HFF-Myc (cell line): ENCODE measurements around the gene COG3.

Experiments
- DNase-seq: peaks from one replicate; pipeline ENCODE4 v3.0.0-alpha.2; 2011; ENCODE audit warnings: low read depth; ENCODE audit errors: extremely low read depth
- H3K4me3 ChIP-seq: replicated peaks from 2 replicates; pipeline ENCODE4 v1.5.1; 2011; ENCODE audit warnings: low read depth, mild to moderate bottlenecking, control low read depth, low read length
- CTCF ChIP-seq: IDR thresholded peaks from 2 replicates; pipeline ENCODE4 v1.5.1; 2012; ENCODE audit warnings: mild to moderate bottlenecking, low read depth, low read length, control low read depth; ENCODE audit errors: missing control alignments

Gene COG3

DNA sequence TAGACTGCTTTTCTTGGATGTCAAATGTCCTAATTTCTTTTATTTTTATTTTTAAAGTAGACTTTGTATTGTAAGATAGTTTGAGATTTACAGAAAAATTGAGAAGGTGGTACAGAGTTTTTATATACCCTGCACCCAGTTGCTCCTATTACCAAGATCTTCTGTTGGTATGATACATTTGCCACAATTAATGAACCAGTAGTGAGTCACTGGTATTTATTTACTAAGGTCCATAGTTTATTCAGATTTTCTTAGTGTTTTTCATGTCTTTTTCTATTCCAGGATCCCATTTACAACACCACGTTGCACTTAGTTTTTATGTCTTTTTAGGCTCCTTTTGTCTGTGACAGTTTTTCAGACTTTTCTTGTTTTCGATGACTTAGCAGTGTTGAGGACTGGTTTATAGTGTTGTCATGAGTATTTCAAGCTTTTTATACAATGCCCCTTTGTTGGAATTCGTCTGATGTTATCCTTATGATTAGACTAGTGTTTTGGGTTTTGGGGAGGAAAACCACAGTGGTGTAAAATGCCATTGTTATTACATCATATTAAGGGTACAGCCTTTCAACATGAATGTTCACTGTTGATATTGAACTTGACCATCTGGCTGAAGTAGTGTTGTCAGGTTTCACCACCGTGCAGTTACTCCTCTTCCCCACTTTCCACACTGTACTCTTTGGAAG lies 35.9 kb downstream of the COG3 start:
- DNase-seq = peak; percentile 67
- no peak for TF ChIP-seq CTCF
- no peak overlapping the region for H3K4me3 ChIP-seq

- no peak overlapping the region for H3K4me3 ChIP-seq
- no peak for TF ChIP-seq CTCF
- no peak for DNase-seq
Measured at GRCh38 chr13:45501175-45501526, 36.4 kb downstream of the COG3 start.

DNA sequence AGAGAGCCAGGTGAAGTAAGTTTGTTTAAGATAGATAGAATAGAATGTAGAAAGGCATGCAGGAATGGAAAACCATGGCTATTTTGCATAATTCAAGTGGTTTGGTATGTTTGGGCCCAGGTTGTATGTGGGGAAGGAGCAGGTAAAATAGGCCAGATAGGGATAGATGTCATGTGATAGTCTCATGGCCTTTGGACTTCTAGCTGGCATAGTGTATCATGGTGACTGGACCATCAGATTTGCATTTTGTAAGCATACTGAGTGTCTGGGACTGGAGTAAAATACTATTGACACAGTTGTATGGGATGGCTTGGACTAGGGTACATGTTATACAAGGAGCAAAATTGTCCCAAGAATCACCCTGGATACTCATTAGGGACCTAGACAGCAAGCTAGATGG lies 38.9 kb downstream of the COG3 start:
- DNase-seq = no peak
- TF ChIP-seq CTCF = no peak

GRCh38 chr13:45506811-45507210 lies 42.1 kb downstream of the COG3 start:
- TF ChIP-seq CTCF = no peak
- DNase-seq = no peak
- no peak overlapping the region for H3K4me3 ChIP-seq

More for the DNA sequence above, 38.9 kb downstream of the COG3 start:
- no peak overlapping the region for H3K4me3 ChIP-seq

- no peak for DNase-seq
- H3K4me3 ChIP-seq = no peak overlapping the region
- no peak for TF ChIP-seq CTCF
Measured at GRCh38 chr13:45508776-45509175, 44.0 kb downstream of the COG3 start.

- no peak for TF ChIP-seq CTCF
- DNase-seq = no peak
- no peak overlapping the region for H3K4me3 ChIP-seq
Measured at GRCh38 chr13:45510672-45511071, 45.9 kb downstream of the COG3 start.

DNA sequence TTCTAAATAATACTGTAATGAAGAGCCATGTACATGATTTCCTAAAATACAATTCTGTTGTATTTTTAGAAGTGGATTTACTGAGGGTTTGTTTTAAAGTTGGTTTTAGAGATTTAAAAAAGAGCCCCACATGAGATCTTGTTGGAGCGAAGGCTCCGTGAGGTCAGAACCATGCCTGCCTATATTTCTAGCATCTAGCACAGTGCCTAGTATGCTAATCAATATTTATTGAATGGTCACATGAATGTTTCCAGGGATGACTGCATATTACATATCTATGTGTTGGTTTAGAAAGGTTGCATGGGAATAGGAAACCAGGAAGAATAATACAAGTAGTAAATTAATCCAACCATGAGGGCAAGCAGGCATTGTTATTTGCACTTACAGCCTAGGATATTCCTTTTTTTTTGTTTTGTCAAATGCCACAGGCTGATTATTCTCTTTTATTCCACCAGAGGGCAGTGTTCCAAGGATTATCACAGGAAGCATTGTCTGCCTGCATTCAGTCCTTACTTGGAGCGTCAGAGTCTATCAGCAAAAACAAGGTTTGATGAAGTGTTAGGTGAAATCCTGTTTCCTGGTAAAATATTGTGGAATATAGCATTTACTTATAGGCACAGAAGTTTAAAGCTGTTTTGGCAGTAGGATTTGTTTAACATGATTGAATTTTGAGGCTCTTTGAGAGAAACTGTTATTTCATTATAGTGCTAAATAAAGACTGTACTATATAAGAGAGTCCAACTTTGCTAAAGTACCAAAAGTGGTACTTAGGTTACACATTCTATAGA lies 46.8 kb downstream of the COG3 start:
- DNase-seq = peak; percentile 65

More for the DNA sequence above, 46.8 kb downstream of the COG3 start:
- no peak overlapping the region for H3K4me3 ChIP-seq
- TF ChIP-seq CTCF = peak; percentile 73
